Mesothelial cell of epicardium (in vitro differentiated cells): ENCODE measurements around the gene SRL. TPM values are rescaled to one million over a fixed set of nuclear protein-coding genes. Genes with fewer than 3 reads are reported as not detected.

Experiments used
- DNase-seq, 2 experiments: peaks; one replicate each; pipeline ENCODE4 v3.0.0; 2021; ENCODE audit warnings: low spot score in 2 of 2; ENCODE audit not compliant: unreplicated experiment in 2 of 2
- H3K27ac Mint-ChIP-seq: 2 replicates; pipeline ENCODE4 v1.8.0; 2021; ENCODE audit warnings: mixed read lengths
- H3K27me3 Mint-ChIP-seq: 2 replicates; pipeline ENCODE4 v1.8.0; 2021; ENCODE audit warnings: low read depth, mixed read lengths
- H3K36me3 Mint-ChIP-seq: 2 replicates; pipeline ENCODE4 v1.8.0; 2021; ENCODE audit warnings: mixed read lengths
- H3K4me1 Mint-ChIP-seq: 2 replicates; pipeline ENCODE4 v1.8.0; 2021; ENCODE audit warnings: mixed read lengths
- H3K4me3 Mint-ChIP-seq: 2 replicates; pipeline ENCODE4 v1.8.0; 2021; ENCODE audit warnings: mild to moderate bottlenecking, moderate library complexity, mixed read lengths
- H3K9me3 Mint-ChIP-seq: 2 replicates; pipeline ENCODE4 v1.8.0; 2021; ENCODE audit warnings: mixed read lengths
- total RNA-seq: library from RNA; stranded (reverse); gene quantifications from 3 replicates; pipeline ENCODE4 v1.2.1, GENCODE V29; 2021
- TF ChIP-seq, protein P1 (sequence below): fragments of 200-600 bp; sonication (generic); IDR thresholded peaks from one replicate; pipeline ENCODE4 v1.5.0; 2021; ENCODE audit warnings: antibody characterized with exemption; ENCODE audit not compliant: unreplicated experiment

Gene SRL
- total RNA-seq, 1 donor from 2014 or later = 1.7 TPM

DNA sequence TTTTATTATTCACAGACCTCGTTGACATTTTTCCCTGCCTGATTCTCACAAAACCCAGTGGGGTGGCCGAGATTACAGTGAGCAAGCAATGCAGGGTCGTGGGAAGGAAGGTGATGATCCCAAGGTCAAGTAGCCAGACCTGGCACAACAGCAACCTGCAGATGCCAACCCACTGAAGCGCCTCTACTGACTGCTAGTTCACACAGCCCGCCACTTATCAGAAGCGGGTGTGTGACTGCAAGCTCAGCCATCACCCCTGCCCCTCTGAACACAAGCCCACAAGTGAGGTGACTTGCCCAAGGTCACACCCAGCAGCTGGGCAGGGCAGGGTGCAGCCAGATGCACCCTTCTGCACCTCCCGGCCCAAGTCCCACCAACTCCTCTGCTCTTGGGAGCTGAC is 23.8 kb upstream of the SRL start:
- TF ChIP-seq, protein P1, sequence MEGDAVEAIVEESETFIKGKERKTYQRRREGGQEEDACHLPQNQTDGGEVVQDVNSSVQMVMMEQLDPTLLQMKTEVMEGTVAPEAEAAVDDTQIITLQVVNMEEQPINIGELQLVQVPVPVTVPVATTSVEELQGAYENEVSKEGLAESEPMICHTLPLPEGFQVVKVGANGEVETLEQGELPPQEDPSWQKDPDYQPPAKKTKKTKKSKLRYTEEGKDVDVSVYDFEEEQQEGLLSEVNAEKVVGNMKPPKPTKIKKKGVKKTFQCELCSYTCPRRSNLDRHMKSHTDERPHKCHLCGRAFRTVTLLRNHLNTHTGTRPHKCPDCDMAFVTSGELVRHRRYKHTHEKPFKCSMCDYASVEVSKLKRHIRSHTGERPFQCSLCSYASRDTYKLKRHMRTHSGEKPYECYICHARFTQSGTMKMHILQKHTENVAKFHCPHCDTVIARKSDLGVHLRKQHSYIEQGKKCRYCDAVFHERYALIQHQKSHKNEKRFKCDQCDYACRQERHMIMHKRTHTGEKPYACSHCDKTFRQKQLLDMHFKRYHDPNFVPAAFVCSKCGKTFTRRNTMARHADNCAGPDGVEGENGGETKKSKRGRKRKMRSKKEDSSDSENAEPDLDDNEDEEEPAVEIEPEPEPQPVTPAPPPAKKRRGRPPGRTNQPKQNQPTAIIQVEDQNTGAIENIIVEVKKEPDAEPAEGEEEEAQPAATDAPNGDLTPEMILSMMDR = no peak
- no peak for DNase-seq
- Mint-ChIP-seq H3K36me3 (peaks cover 11% of the 10 kb centered on the region), H3K9me3 (no peaks in the 10 kb centered on the region), H3K27me3 (no peaks in the 10 kb centered on the region), H3K4me3 (no peak overlapping the region), H3K27ac (no peak overlapping the region), H3K4me1 (peaks cover 13% of the 10 kb centered on the region)

DNA sequence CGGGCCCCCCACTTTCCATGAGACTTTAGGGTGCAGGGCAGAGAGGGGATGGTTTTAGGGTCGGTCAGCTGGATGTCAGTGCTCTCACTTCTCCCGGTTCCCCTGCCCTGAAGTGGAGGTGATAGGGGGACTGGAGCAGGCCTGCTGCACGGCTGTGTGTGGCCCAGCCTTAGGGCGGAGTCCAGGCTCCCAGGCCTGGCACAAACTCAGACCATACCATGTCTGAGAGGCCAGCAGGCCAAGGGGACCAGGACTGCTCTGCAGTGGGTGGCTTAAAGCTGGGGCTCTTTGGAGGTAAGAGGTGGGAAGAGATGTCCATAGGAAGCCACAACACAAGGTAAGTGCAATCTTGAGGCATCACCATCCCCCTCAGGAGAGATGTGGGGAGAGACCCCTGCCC is 22.7 kb upstream of the SRL start:
- H3K36me3 Mint-ChIP-seq = peaks cover 13% of the 10 kb centered on the region
- H3K4me3 Mint-ChIP-seq = no peak overlapping the region
- DNase-seq = no peak
- peaks cover 12% of the 10 kb centered on the region for H3K4me1 Mint-ChIP-seq
- no peaks in the 10 kb centered on the region for H3K9me3 Mint-ChIP-seq
- TF ChIP-seq, protein P1 = no peak
- no peaks in the 10 kb centered on the region for H3K27me3 Mint-ChIP-seq
- H3K27ac Mint-ChIP-seq = peak overlapping the region; percentile 25

GRCh38 chr16:4263504-4264436 is 21.9 kb upstream of the SRL start:
- DNase-seq = peak; percentile 66 to 71
- H3K36me3 Mint-ChIP-seq = peaks cover 17% of the 10 kb centered on the region
- TF ChIP-seq, protein P1 = no peak
- no peaks in the 10 kb centered on the region for H3K27me3 Mint-ChIP-seq
- no peaks in the 10 kb centered on the region for H3K9me3 Mint-ChIP-seq
- H3K4me3 Mint-ChIP-seq = peak overlapping the region; percentile 28
- peaks cover 12% of the 10 kb centered on the region for H3K4me1 Mint-ChIP-seq
- peak overlapping the region; percentile 81 for H3K27ac Mint-ChIP-seq

GRCh38 chr16:4262303-4262835 is 20.5 kb upstream of the SRL start:
- Mint-ChIP-seq H3K27ac (no peak overlapping the region), H3K27me3 (no peaks in the 10 kb centered on the region), H3K4me3 (no peak overlapping the region), H3K36me3 (peaks cover 17% of the 10 kb centered on the region), H3K4me1 (peaks cover 12% of the 10 kb centered on the region), H3K9me3 (no peaks in the 10 kb centered on the region)
- DNase-seq = no peak
- TF ChIP-seq, protein P1 = no peak

- peaks cover 12% of the 10 kb centered on the region for H3K4me1 Mint-ChIP-seq
- TF ChIP-seq, protein P1 = peak; percentile 86
- peaks cover 17% of the 10 kb centered on the region for H3K36me3 Mint-ChIP-seq
- DNase-seq = peak; percentile 43 to 77
- H3K27ac Mint-ChIP-seq = peak overlapping the region; percentile 43
- no peak overlapping the region for H3K4me3 Mint-ChIP-seq
- H3K27me3 Mint-ChIP-seq = no peaks in the 10 kb centered on the region
- no peaks in the 10 kb centered on the region for H3K9me3 Mint-ChIP-seq
Observed at GRCh38 chr16:4261557-4262172, 19.8 kb upstream of the SRL start.
